ENCODE results near the gene PSMB7.

PSMB7 gene

GRCh38 chr9:124348831-124349230 lies 66.4 kb downstream of the PSMB7 start:
- H3K36me3 ChIP-seq (ENCODE audit: control insufficient read depth, insufficient read depth, low read length): peaks cover 66% of the 10 kb centered on the region
- H3K27ac ChIP-seq (ENCODE audit: low read depth, low read length): no peak overlapping the region
- H3K27me3 ChIP-seq (ENCODE audit: control insufficient read depth, insufficient read depth, low read length): no peaks in the 10 kb centered on the region
- H3K4me1 ChIP-seq (ENCODE audit: control insufficient read depth, insufficient read depth, low read length): no peaks in the 10 kb centered on the region
- no peak overlapping the region for H3K4me3 ChIP-seq (ENCODE audit: low read depth, low read length)
- H3K9me3 ChIP-seq (ENCODE audit: control insufficient read depth, insufficient read depth, low read length): no peaks in the 10 kb centered on the region
- no peak overlapping the region for H3K9ac ChIP-seq (ENCODE audit: low read depth, low read length)

GRCh38 chr9:124348363-124348762 lies 66.9 kb downstream of the PSMB7 start:
- Histone ChIP-seq H3K9ac (ENCODE audit: low read depth, low read length) (no peak overlapping the region), H3K27ac (ENCODE audit: low read depth, low read length) (no peak overlapping the region), H3K4me3 (ENCODE audit: low read depth, low read length) (no peak overlapping the region), H3K36me3 (ENCODE audit: control insufficient read depth, insufficient read depth, low read length) (peaks cover 61% of the 10 kb centered on the region), H3K4me1 (ENCODE audit: control insufficient read depth, insufficient read depth, low read length) (0 out of 2 replicates have a peak, but pooled peaks cover 3% of the 10 kb centered on the region), H3K9me3 (ENCODE audit: control insufficient read depth, insufficient read depth, low read length) (no peaks in the 10 kb centered on the region), H3K27me3 (ENCODE audit: control insufficient read depth, insufficient read depth, low read length) (no peaks in the 10 kb centered on the region)

- no peak overlapping the region for H3K27ac ChIP-seq (ENCODE audit: low read depth, low read length)
- H3K4me3 ChIP-seq (ENCODE audit: low read depth, low read length): no peak overlapping the region
- H3K9me3 ChIP-seq (ENCODE audit: control insufficient read depth, insufficient read depth, low read length): no peaks in the 10 kb centered on the region
- peaks cover 57% of the 10 kb centered on the region for H3K36me3 ChIP-seq (ENCODE audit: control insufficient read depth, insufficient read depth, low read length)
- H3K27me3 ChIP-seq (ENCODE audit: control insufficient read depth, insufficient read depth, low read length): no peaks in the 10 kb centered on the region
- 0 out of 2 replicates have a peak, but pooled peaks cover 5% of the 10 kb centered on the region for H3K4me1 ChIP-seq (ENCODE audit: control insufficient read depth, insufficient read depth, low read length)
- H3K9ac ChIP-seq (ENCODE audit: low read depth, low read length): no peak overlapping the region
Observed at GRCh38 chr9:124347968-124348358, 67.3 kb downstream of the PSMB7 start.

GRCh38 chr9:124347206-124347967 lies 67.9 kb downstream of the PSMB7 start:
- no peak overlapping the region for H3K9ac ChIP-seq (ENCODE audit: low read depth, low read length)
- H3K9me3 ChIP-seq (ENCODE audit: control insufficient read depth, insufficient read depth, low read length): no peaks in the 10 kb centered on the region
- no peak overlapping the region for H3K27ac ChIP-seq (ENCODE audit: low read depth, low read length)
- peaks cover 52% of the 10 kb centered on the region for H3K36me3 ChIP-seq (ENCODE audit: control insufficient read depth, insufficient read depth, low read length)
- H3K4me3 ChIP-seq (ENCODE audit: low read depth, low read length): no peak overlapping the region
- H3K27me3 ChIP-seq (ENCODE audit: control insufficient read depth, insufficient read depth, low read length): no peaks in the 10 kb centered on the region
- H3K4me1 ChIP-seq (ENCODE audit: control insufficient read depth, insufficient read depth, low read length): 0 out of 2 replicates have a peak, but pooled peaks cover 5% of the 10 kb centered on the region

GRCh38 chr9:124346347-124347163 lies 68.7 kb downstream of the PSMB7 start:
- H3K27me3 ChIP-seq (ENCODE audit: control insufficient read depth, insufficient read depth, low read length): no peaks in the 10 kb centered on the region
- peaks cover 43% of the 10 kb centered on the region for H3K36me3 ChIP-seq (ENCODE audit: control insufficient read depth, insufficient read depth, low read length)
- H3K4me3 ChIP-seq (ENCODE audit: low read depth, low read length): no peak overlapping the region
- H3K9ac ChIP-seq (ENCODE audit: low read depth, low read length): no peak overlapping the region
- H3K9me3 ChIP-seq (ENCODE audit: control insufficient read depth, insufficient read depth, low read length): no peaks in the 10 kb centered on the region
- H3K27ac ChIP-seq (ENCODE audit: low read depth, low read length): no peak overlapping the region
- H3K4me1 ChIP-seq (ENCODE audit: control insufficient read depth, insufficient read depth, low read length): 0 out of 2 replicates have a peak, but pooled peaks cover 5% of the 10 kb centered on the region

- Histone ChIP-seq H3K4me1 (ENCODE audit: control insufficient read depth, insufficient read depth, low read length) (0 out of 2 replicates have a peak, but pooled peaks cover 5% of the 10 kb centered on the region), H3K27me3 (ENCODE audit: control insufficient read depth, insufficient read depth, low read length) (no peaks in the 10 kb centered on the region), H3K27ac (ENCODE audit: low read depth, low read length) (no peak overlapping the region), H3K9ac (ENCODE audit: low read depth, low read length) (no peak overlapping the region), H3K36me3 (ENCODE audit: control insufficient read depth, insufficient read depth, low read length) (peaks cover 36% of the 10 kb centered on the region), H3K4me3 (ENCODE audit: low read depth, low read length) (no peak overlapping the region), H3K9me3 (ENCODE audit: control insufficient read depth, insufficient read depth, low read length) (no peaks in the 10 kb centered on the region)
Observed at GRCh38 chr9:124345751-124346281, 69.4 kb downstream of the PSMB7 start.

- H3K36me3 ChIP-seq (ENCODE audit: control insufficient read depth, insufficient read depth, low read length): peaks cover 28% of the 10 kb centered on the region
- no peaks in the 10 kb centered on the region for H3K9me3 ChIP-seq (ENCODE audit: control insufficient read depth, insufficient read depth, low read length)
- no peak overlapping the region for H3K9ac ChIP-seq (ENCODE audit: low read depth, low read length)
- H3K27me3 ChIP-seq (ENCODE audit: control insufficient read depth, insufficient read depth, low read length): no peaks in the 10 kb centered on the region
- no peak overlapping the region for H3K27ac ChIP-seq (ENCODE audit: low read depth, low read length)
- H3K4me1 ChIP-seq (ENCODE audit: control insufficient read depth, insufficient read depth, low read length): 0 out of 2 replicates have a peak, but pooled peaks cover 5% of the 10 kb centered on the region
- H3K4me3 ChIP-seq (ENCODE audit: low read depth, low read length): no peak overlapping the region
Observed at GRCh38 chr9:124345063-124345462, 70.2 kb downstream of the PSMB7 start.

- H3K27ac ChIP-seq (ENCODE audit: low read depth, low read length): no peak overlapping the region
- H3K4me1 ChIP-seq (ENCODE audit: control insufficient read depth, insufficient read depth, low read length): peaks cover 10% of the 10 kb centered on the region; the same call in 1 of the 2 replicates
Observed at GRCh38 chr9:124344291-124345050, 70.8 kb downstream of the PSMB7 start.

GRCh38 chr9:124343533-124344290 lies 71.5 kb downstream of the PSMB7 start:
- peaks cover 15% of the 10 kb centered on the region for H3K36me3 ChIP-seq (ENCODE audit: control insufficient read depth, insufficient read depth, low read length)
- H3K4me3 ChIP-seq (ENCODE audit: low read depth, low read length): no peak overlapping the region
- no peaks in the 10 kb centered on the region for H3K27me3 ChIP-seq (ENCODE audit: control insufficient read depth, insufficient read depth, low read length)
- H3K9ac ChIP-seq (ENCODE audit: low read depth, low read length): no peak overlapping the region
- no peaks in the 10 kb centered on the region for H3K9me3 ChIP-seq (ENCODE audit: control insufficient read depth, insufficient read depth, low read length)
- H3K4me1 ChIP-seq (ENCODE audit: control insufficient read depth, insufficient read depth, low read length): peaks cover 11% of the 10 kb centered on the region; the same call in 1 of the 2 replicates
- peak overlapping the region; percentile 47 for H3K27ac ChIP-seq (ENCODE audit: low read depth, low read length)

More at GRCh38 chr9:124344291-124345050, 70.8 kb downstream of the PSMB7 start:
- no peak overlapping the region for H3K9ac ChIP-seq (ENCODE audit: low read depth, low read length)
- no peak overlapping the region for H3K4me3 ChIP-seq (ENCODE audit: low read depth, low read length)
- no peaks in the 10 kb centered on the region for H3K27me3 ChIP-seq (ENCODE audit: control insufficient read depth, insufficient read depth, low read length)
- no peaks in the 10 kb centered on the region for H3K9me3 ChIP-seq (ENCODE audit: control insufficient read depth, insufficient read depth, low read length)
- peaks cover 22% of the 10 kb centered on the region for H3K36me3 ChIP-seq (ENCODE audit: control insufficient read depth, insufficient read depth, low read length)
